Measurements from ENCODE around the gene BTBD2.

BTBD2 gene

DNA sequence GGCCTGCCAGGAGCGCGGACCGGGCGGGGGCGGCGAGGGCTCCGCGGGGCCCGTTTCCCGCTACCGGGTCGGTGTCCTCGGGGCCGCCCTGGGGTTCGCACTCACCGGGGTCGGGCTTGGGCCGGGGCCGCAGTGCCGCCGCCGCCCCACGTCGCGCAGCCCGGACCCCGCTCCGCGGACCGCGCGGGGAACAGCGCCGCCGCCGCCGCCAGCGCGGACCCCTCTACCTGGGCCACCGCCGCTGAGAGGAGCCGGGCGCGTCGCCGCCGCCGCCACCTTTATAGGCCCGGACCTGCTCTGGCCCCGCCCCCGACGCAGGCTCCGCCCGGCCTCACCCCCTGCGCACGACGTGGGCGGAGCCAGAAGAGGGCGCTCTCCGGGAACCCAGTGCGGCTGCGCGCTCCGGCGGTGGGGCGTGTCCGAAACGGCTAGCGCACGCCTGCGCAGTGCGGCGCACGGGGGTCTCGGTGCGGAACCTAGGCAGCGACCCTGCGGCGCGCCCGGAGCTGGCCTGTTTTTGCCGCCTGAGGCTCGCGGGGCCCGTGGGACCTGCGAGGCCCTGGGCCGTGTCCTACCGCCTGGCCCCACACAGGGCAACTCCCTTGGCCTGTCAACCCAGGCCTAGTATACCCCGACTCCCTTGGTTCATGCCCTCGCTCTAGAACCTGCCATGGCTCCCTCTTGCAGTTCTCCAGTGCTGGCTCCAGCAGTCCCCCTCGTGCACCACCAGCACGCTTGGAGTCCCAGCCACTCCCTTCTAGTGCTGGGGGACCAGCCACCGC, 35.7 kb upstream of the BTBD2 start, which contains the start of gene MKNK2:
TSS of gene MKNK2 (minus strand) at position 254 of the 782 bp plus-strand sequence. CDS start 393 bp downstream, outside the sequence.
- DNase-seq (ENCODE audit: low read depth in 2 of 2) = peak; percentile 86 to 87

DNA sequence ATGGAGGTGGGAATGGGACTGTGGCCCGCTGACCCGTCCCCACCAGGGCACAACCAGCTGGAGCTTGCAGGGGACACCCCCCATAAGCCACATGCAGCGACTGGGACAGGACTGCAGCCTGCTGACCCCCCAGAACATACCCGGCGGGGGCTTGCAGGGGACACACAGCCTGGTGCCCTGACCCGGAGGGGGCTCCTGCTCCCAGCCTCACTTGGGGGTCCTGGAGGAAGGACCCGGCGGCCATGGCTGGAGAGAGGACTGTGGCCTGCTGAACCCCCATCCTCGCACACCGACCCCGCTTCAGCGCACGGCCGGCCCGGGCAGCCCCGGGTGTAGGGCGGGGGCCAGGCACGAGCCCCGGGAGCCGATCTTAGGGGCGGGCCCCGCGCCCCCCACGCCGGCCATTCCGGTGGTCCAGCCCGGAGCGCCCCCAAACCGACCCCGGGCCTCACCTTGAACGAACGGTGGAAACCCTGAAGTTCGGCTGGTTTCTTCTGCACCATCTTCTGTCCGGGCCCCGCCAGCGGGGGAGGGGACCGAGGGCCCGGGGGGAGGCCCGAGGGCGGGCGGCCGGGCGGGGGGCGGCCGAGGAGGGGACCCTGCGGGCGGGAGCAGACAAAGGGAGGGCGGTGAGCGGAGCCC, 35.0 kb upstream of the BTBD2 start:
- DNase-seq (ENCODE audit: low read depth in 2 of 2) = no peak

DNA sequence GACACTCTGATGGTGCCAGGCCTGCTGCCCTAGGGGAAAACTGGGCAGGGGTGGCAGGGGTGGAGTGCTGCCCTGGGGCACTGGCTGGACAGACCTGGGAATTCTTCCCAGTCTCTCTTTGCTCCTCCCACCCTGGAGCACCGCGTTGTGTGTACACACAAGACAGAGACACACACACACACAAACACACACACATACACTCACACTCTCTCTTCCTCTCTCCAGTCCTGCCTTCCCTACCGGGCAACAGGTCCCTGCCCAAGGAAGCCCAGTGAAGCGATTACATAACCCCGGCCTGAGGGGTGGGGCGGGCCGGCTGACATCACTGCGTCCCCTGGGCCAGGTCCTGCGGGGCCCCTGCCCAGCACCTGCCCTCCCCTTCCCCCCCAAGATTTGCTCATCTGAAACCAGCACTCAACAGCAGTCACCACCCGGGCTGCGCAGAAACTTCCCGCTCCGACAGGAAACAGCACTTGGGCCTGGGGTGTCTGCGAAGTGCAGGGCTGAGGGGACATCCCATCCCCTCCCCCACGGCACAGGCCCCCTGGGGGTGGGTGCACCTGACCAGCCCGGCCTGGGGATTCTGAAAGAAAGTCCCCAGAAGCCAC, 34.3 kb upstream of the BTBD2 start:
- DNase-seq (ENCODE audit: low read depth in 2 of 2) = no peak

DNA sequence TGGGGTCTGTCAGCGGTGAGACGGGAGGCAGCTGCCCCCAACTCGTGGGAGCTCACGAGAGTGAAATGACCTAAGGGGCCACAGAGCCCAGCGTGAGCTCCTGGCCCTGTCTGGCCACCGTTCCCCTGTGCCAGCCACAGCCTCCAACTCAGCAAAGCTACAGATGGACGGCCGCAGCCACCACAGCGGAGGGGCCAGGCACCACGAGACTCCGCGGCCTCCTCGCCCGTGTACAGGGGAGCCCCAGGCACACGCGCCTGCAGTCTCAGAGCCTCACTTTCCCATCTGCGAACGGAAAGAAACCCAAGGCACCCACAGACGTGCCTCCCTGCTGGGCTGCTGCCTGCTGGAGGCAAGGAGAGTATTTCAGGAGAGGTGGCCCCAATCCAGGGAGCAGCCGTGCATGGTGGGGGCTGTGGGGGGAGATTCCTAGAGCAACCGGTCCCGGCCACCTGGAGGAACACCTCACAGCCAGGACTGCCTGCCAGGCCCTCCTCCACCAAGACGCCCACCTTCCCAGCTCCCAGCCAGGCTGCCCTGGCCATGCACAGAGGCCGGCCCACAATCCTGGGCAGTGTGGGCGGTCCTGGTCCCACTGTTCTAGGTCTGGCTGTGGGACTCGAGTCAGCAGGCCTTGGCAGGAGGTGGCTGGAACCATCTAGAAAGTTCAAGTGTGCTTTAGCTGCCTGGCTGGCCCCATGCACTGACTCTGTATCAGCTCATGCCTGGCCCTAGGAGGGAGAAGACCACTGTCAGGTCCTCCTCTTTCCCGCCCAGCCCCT, 33.6 kb upstream of the BTBD2 start:
- no peak for DNase-seq (ENCODE audit: low read depth in 2 of 2)

DNA sequence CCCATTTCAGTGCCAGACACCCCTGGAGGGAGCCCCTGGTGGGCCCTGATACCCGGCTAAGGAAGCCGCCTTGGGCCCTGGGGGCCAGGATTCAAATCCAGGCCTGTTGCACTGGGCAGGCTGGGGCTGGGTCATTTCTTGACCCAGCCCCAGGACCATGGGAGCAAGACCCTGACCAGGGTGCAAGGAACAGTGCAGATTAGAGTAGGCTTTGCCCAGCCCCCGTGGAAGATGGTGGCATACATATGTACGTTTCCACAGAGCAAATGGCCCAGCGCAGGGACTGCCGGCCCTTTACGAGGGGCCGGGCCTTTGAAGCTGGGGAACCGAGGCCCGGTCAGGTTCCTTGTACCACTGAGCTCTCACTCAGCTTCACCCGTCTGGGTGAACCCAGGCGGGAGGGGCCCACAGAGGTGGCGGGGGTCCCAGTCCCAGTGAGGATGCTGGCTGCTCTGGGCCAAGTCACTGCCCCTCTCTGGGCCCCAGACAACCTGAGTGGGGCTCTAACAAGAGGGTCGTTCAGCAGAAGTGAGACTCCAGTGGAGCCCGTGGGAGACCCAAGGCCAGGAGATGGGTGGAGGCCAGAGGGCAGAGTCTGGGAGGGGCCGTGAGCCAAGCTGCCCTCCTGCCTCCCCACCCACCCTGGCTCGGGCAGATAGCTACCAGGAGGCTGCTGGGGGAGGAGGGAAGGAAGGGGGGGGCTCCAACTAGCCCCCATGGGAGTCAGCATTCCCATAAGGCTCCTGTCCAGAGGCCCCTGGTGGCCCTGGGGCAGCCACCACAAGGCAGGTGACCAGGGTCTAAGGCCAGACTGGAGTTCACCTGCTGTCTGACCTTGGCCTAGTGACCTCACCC, 32.8 kb upstream of the BTBD2 start:
- DNase-seq (ENCODE audit: low read depth in 2 of 2) = no peak

DNA sequence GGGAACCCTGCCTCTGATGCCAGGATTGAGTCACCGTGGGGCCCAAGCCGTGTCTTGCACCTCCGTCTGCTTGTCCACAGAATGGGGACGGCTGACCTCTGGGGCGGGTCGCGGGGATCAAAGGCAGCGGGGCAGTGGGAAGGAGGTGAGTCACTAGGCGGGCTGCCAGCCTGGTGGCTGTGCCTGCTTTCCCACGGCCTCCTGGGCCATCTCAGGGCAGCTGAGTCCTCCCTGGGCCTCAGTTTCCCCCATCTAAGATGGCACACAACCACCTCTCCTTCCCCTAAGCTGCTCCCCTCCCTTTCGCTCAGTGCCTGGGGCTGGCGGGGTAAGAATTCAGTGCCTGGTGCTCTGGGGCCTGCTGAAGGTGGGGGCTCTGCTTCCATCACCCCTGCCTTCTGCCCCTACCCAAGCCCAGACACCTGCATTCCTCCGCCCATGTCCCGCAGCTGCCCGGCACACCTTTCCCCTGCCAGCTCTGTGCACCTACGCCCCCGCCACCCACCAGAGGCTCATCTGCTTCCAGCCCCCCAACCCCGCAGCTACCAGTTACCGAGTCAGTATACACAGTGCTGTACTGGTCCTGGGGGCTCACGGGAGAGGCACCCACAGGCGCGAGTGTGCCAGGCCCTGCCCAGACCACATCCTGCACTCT, 32.1 kb upstream of the BTBD2 start:
- DNase-seq (ENCODE audit: low read depth in 2 of 2) = no peak

DNA sequence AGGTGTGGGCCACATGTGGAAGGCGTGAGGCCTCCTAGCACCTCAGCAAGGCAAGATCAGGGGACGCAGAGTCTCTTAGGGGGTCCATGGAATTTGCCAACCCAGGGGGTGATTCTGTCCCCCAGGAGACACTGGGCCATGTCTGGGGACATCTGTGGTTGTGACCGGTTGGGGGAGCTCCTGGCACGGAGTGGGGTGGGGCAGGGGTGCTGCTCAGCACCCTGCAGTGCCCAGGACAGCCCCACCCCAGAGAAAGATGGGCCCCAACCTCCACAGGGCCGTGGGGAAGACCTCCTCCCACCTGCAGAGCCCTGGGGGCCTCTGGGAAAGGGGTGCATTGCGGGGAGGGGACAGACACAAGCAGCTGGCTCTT, 31.5 kb upstream of the BTBD2 start:
- no peak for DNase-seq (ENCODE audit: low read depth in 2 of 2)

DNA sequence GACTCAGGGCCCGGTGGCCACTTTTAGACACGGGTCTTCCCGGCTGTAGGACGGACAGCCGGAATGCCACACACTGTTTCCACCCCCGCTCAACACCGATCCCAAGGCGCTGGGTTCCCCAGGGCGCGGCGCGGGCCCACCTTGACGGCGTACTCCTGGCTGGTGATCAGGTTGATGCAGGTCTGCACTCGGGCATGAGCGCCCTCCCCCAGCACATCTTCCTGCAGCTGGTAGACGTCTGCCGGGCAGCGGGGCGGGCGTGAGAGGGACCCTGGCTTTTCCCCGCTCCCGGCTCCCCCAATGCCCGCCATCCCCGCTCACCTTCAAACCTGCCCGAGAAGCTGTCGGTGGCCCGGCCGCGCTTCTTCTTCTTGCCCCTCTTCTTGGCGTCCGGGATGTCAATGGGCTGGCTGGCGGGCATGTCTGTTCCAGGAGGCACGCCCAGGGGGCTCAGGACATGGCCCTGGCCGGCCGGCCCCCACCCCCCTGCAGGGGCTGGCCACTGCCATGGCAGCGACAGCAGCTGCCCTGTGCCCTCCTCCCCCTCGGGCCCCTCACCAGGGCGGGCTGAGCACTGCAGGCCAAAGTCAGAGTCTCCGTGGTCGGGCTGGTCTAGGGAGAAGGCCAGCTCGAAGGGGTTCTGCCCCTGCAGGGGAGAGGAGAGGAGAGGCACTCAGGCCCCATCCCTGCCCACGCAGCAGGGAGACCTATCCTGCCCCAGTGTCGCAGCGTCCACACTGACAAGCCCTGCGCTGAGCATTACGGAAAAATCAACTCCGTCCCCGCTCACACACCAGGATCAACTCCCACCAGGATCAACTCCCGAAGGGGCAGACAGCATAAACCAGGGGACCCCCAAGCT, 30.8 kb upstream of the BTBD2 start:
- no peak for DNase-seq (ENCODE audit: low read depth in 2 of 2)

DNA sequence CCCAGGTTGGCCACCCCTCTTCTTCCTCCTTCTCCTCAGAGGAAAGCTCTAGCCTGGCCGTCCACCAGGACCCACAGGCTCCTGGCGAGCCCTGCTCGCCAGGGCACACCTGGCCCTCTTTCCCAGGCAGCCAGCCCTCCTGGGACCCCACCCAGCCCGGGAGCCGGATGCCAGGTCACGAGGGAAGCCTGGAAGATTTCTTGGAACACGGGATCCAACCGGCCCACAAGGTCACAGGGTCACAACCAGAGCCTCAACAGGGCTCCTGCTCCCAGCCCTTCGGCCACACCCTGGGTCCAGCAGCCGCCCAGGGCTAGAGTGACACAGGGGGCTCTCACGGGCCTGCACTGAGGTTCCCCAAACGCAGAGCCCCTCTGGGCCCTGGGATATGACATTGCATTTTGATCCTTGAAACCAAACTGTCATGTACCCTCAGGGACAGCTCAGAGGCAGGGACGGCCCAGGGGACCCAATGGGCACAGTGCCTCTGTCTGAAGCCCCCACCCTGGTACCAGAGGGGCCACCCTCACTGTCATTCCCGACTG, 30.1 kb upstream of the BTBD2 start:
- no peak for DNase-seq (ENCODE audit: low read depth in 2 of 2)

DNA sequence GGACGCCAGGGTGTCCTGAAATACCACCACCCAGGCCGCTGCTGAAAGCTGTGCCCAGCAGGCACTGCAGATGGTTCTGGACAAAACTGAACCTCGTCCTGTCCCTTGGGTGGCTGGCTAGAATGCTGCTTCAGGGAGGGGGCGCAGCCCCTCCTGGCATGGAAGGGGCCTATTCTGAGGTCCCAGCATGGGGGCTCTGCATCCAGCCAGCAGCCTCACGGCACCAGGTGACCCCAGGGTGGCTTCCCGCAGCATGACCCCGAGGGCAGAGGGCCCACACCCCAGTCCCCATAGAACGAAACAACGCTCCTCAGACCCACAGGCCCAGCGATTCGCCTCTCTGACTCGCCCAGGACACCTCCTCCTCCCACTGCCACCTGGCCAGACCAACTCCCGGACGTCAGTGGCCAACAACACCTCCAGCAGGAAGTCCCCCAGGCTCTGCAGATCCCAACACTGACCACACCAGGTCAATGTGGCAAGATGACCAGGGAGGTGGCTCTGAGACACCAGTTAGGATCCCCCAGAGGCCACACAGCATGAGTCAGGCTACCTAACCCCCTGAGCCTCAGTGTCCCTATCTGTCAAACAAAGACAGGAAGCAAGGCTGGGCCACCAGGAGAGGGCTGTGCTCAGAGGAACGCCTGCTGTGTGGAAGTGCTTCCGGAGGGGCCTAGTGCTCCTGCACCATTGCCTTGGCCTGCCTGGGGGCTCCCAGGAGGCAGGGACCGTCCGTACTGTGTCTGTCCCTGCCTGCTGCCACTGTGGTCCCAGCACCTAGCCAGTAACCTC, 29.4 kb upstream of the BTBD2 start:
- DNase-seq (ENCODE audit: low read depth in 2 of 2) = no peak

DNA sequence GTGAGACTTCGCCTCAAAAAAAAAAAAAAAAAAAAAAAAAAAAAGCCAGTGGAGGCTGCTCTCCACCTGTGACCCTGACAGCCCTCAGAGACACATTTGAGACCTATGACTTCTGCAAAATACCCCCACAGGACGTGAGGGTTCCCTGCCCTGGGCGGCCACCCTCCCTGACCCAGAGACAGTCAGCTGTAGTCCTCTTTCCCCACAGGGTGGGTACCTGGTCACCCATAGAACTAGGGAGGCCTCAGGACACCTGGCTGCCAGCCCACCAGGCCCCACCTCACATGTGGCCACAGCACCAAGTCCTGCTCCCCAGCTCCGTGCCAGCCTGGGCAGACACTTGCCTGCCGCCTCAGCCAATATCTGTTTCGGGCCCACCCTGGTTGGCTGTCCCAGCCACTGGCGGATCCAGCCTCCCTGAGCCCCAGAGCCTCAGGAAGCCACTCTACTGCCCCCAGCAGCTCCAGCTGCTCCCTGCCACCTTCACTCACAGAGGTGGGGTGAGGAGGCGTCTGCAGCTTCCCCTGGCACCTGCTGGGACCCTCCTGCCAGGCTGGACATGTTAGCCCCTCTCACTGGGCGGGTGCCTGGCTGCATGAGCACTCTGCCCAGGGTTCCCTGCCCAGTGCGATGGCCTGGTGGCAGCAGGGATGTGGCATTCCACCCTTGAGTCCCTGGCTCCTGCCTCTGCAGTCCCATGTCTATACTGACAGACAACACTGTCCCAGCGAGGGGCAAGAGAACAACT, 28.6 kb upstream of the BTBD2 start:
- no peak for DNase-seq (ENCODE audit: low read depth in 2 of 2)

DNA sequence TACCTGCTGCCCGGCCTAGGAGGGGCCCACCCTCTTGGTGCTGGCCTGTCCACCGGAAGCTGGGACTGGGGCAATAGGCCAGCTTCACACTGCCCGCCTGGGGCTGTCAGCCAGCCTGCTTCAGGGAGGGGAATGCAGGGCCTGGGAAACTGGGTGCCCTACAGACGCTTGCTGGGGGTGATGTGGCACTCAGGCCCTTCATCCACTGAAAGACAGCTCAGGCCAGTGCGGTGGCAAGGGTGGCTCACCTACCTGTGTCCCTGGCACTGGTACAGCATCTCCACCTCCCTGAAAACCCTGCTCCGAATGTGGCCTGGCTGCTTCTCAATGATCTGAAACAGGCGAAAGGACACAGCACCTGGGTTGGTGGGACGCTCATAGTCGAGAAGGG, 27.7 kb upstream of the BTBD2 start:
- DNase-seq (ENCODE audit: low read depth in 2 of 2) = no peak

DNA sequence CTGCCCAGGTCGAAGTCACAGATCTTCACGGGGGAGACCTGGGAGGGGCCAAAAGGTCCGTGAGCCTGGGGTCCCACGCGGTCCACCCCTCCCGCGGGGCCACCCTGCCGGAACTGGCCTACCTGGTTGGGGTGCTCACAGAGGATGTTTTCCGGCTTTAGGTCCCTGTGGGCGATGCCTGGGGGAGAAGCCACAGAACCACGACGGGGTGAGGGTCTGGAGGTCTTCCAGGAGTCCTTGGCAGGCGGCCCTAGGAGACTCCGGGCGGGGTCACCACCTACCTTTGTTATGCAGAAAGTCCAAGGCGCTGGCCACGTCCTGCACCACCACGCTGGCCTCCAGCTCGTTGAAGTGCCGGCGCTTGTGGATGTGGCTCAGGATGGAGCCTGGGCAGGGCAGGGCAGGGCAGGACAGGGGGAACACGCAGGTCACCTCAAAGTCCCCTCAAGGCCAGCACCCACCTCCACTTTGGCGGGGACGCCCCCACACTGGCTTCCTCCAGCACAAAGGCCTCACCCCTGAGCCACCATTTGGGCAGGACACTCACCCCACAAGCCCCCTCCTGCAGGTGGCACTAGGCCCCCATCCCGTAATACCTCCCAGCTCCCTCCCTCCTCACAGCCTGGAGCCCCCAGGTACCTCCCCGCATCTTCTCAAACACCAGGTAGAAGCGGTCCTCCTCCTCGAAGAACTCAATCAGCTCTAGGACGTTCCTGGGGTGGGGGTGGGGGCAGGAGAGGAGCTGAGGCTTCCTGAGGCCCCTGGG, 27.2 kb upstream of the BTBD2 start:
- DNase-seq (ENCODE audit: low read depth in 2 of 2) = no peak

DNA sequence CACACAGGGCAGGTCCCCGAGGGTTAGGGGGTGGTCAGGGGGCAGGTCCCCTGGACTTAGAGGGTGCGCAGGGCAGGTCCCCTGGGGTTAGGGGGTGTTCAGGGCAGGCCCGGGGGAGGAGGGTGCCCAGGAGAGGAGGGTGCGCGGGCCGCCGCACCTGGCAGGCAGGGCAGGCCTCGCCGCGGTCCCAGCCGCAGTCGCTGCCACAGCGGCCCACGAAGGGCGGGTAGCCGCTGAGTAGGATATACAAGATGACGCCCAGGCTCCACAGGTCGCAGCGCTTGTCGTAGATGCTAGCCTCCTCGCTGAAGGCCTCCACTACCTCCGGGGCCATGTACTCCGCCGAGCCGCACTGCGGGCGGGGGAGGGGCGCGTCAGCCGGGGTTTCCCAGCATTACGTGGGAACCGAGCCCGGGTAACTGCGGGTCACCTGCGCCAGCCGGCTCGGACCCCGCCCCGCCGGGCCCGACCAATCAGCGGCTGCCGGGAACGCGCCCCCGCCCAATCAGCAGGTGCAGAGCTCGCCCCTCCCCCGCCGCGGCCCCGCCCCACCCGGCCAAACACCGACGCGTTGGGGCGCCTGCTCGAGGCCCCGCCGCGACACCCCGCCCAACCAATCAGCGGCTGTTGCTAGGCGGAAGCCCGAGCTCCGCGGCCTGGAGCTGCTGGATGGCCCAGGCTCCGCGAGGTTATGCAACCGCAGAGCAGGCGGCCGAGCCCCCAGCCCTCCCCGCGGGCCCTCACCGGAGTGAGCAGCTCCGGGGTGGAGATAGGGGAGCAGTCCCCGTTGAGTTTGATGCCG, 26.4 kb upstream of the BTBD2 start:
- peak; percentile 98 to 99 for DNase-seq (ENCODE audit: low read depth in 2 of 2)

DNA sequence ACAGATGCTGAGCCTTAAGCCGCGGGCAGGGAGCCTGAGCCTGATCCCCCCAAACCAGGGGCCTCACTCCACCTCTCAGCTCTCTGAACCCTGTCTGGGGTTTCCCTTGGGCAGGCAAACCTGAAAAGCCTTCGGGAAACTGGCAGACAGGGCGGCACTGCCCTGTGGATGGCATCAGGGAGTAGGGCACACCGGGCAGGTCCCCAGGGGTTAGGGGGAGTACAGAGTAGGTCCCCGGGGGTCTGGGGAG, 25.8 kb upstream of the BTBD2 start:
- DNase-seq (ENCODE audit: low read depth in 2 of 2) = no peak

DNA sequence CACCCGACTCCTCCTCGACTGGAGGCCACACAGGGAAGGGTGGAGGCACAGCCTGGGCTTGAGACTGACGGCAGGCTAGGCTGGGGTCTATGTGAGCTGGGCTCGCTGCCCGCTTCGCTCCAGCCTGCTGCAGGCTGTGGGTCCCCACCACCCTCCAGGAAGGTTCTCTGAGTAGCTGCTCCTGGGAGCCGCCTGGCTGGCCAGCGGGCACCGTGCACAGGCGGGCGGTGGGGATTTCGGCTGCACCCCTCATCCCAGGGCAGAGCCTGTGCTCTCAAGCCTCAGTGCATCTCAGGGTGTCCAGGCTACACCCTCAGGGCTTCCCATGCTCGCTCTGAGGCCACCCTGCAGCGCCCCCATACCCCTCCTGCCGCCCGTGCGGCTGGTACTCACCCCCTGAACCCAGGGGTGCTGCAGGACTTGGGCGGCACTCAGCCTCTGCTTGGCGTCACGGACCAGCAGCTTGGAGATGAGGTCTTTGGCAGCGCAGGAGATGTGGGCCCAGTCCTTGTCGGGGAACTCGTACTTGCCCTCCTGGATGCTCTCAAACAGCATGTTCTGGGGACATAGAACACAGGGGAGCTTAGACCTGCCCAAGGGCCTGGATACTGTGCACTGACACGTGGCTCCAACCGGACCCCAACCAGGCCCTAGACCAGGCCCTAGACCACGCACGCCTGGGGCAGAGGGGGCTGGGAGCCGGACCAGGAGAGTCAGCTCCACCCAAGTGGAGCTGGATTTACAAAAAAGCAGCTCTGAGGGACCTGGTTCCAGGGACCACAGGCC, 25.3 kb upstream of the BTBD2 start:
- DNase-seq (ENCODE audit: low read depth in 2 of 2) = no peak
